ENCODE results near the gene SLC28A3.

SLC28A3 gene

DNA sequence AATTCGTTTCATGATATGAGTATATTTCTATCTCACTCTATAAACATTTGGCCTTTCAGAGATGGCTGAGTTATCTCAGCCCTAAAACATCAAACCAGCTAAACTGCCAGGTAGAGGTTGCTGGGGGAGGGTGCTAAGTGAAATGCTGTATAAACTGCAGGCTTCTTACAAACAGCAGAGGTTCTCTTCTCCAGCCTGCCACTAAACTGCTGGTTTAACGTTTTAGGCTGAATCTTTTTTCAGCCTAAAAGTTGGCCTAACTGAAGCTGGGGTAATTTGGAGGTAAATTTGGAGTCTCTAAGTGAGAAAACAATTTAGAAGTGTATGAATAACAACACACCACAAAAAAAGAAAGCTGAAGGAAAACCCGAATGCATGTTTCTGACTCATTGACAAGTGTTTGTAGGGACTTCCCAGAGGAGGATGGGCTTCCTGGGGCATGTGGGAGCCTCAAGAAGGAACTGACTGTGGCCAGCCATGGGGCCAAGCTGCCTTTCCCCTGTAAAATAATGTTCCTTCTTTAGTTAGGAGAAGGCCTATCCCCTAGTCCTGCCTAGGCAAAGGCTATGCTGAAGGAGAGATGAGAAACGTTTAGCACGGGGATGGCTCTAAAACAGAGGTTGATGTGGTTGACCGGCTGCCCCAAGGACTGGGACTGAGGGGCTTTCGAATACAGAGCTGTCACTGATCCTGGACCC lies 44.3 kb downstream of the SLC28A3 start:
- H3K4me3 ChIP-seq (ENCODE audit: low read depth, low read length), result no peak overlapping the region
- TF ChIP-seq, protein P1, sequence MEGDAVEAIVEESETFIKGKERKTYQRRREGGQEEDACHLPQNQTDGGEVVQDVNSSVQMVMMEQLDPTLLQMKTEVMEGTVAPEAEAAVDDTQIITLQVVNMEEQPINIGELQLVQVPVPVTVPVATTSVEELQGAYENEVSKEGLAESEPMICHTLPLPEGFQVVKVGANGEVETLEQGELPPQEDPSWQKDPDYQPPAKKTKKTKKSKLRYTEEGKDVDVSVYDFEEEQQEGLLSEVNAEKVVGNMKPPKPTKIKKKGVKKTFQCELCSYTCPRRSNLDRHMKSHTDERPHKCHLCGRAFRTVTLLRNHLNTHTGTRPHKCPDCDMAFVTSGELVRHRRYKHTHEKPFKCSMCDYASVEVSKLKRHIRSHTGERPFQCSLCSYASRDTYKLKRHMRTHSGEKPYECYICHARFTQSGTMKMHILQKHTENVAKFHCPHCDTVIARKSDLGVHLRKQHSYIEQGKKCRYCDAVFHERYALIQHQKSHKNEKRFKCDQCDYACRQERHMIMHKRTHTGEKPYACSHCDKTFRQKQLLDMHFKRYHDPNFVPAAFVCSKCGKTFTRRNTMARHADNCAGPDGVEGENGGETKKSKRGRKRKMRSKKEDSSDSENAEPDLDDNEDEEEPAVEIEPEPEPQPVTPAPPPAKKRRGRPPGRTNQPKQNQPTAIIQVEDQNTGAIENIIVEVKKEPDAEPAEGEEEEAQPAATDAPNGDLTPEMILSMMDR (IDR thresholded peaks at IDR 0.05; ENCODE audit: low read depth, low read length), result no peak
- peak; percentile 70 for DNase-seq (ENCODE audit: low read depth, low spot score)
- in situ Hi-C loops (cut with HindIII; ENCODE audit: low sequenced_read_pairs), result no loop called here

- TF ChIP-seq, protein P1 (IDR thresholded peaks at IDR 0.05; ENCODE audit: low read depth, low read length), result no peak
- in situ Hi-C loops (cut with HindIII; ENCODE audit: low sequenced_read_pairs), result no loop called here
- no peak for DNase-seq (ENCODE audit: low read depth, low spot score)
- no peak overlapping the region for H3K4me3 ChIP-seq (ENCODE audit: low read depth, low read length)
These were observed 46.2 kb downstream of the SLC28A3 start for GRCh38 chr9:84294241-84294950.

GRCh38 chr9:84293001-84293798 lies 47.4 kb downstream of the SLC28A3 start:
- DNase-seq (ENCODE audit: low read depth, low spot score), result no peak
- no peak overlapping the region for H3K4me3 ChIP-seq (ENCODE audit: low read depth, low read length)
- TF ChIP-seq, protein P1 (IDR thresholded peaks at IDR 0.05; ENCODE audit: low read depth, low read length), result no peak
- in situ Hi-C loops (cut with HindIII; ENCODE audit: low sequenced_read_pairs), result no loop called here

DNA sequence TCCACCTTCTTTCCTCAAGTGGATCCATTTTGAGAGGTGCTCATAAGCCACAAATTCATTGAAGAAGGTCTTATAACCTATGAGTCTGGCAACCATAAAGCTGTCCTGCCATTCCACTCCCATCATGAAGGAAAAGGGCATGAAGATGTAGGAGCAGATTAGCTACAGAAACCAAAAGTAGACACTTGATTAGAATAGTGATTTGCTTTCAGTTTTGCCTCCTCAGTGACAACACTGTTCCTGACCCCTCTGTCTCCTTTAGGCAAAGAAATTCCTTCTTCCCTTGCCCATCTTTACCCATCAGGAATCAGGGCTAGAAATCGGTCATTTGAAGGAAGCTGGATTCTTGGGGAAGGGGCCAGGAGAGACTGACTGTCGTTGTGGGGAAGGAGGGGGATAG lies 55.2 kb downstream of the SLC28A3 start:
- TF ChIP-seq, protein P1 (IDR thresholded peaks at IDR 0.05; ENCODE audit: low read depth, low read length), result no peak
- H3K4me3 ChIP-seq (ENCODE audit: low read depth, low read length), result no peak overlapping the region
- DNase-seq (ENCODE audit: low read depth, low spot score), result no peak
- in situ Hi-C loops (cut with HindIII; ENCODE audit: low sequenced_read_pairs), result no loop called here

- no peak for DNase-seq (ENCODE audit: low read depth, low spot score)
- in situ Hi-C loops (cut with HindIII; ENCODE audit: low sequenced_read_pairs), result no loop called here
- no peak overlapping the region for H3K4me3 ChIP-seq (ENCODE audit: low read depth, low read length)
- TF ChIP-seq, protein P1 (IDR thresholded peaks at IDR 0.05; ENCODE audit: low read depth, low read length), result no peak
These were observed 56.6 kb downstream of the SLC28A3 start for GRCh38 chr9:84283946-84284345.

DNA sequence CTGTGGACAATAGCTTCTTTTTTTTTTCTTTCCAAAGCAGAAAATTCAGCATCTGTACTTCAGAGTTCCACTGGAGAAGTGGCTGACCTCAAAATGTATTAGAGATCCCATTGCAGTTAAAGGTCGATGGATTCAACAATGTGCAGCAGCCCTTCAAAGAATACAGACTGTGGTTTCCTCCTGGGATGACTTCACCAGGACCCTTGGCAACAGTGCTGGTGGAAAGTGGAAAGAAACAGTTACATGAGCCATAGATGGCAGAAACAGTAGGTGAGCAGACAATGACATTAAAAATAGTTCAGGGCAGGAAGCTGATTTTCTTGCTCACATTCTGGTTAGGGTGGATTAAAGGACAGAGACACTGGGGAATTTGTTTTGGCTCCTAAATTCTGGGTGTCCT lies 62.4 kb downstream of the SLC28A3 start:
- H3K4me3 ChIP-seq (ENCODE audit: low read depth, low read length), result no peak overlapping the region
- TF ChIP-seq, protein P1 (IDR thresholded peaks at IDR 0.05; ENCODE audit: low read depth, low read length), result no peak
- peak; percentile 89 for DNase-seq (ENCODE audit: low read depth, low spot score)
- in situ Hi-C loops (cut with HindIII; ENCODE audit: low sequenced_read_pairs), result no loop called here

Measured in astrocyte of the spinal cord (primary cell).